ENCODE measurements around the gene MARCHF10.

MARCHF10 gene

DNA sequence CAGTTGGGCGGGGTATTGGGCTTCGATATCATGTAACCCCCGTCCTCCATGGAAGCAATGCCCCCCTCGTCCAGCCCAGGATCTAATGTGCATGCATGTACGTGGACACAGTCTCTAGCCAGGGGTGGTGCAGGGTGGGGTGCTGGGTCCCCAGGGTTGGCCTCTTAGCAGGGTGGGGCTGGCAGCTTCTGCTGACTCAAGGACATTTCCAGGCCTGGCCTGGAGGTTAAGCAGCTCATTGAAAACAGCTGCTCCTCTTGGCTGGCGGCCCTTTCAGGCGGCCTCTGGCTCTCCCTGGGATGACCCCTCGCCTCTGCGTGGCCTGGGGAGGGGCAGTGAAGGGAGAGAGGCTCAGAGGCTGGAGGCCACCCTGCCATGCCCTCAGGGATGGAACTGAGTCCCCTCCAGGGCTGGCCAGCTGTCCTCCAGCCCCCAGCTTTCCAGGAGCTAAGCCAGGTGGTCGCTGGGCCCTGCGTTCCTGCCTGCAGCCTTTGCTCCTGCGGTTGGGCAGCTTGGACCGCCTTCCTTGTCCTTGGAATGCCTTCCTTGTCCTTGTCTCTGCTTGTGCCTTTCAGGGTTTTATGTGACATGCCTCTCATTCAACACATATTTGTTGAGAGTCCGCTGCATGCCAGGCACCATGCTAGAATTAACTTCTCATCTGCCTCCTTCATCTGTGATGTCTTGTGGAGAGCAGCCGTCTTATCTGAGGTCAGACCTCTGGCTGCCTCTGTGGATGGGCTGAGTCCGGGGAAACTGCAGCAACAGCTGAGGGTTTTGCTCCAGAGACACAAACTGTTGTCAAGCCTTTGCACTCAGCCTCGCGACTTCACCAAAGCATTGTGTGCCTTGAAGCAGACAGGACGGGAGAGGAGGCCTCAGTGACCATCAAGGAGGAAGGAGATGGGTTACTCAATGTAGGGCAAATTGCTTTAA is 154.0 kb downstream of the MARCHF10 start:
- DNase-seq = peak; percentile 84

DNA sequence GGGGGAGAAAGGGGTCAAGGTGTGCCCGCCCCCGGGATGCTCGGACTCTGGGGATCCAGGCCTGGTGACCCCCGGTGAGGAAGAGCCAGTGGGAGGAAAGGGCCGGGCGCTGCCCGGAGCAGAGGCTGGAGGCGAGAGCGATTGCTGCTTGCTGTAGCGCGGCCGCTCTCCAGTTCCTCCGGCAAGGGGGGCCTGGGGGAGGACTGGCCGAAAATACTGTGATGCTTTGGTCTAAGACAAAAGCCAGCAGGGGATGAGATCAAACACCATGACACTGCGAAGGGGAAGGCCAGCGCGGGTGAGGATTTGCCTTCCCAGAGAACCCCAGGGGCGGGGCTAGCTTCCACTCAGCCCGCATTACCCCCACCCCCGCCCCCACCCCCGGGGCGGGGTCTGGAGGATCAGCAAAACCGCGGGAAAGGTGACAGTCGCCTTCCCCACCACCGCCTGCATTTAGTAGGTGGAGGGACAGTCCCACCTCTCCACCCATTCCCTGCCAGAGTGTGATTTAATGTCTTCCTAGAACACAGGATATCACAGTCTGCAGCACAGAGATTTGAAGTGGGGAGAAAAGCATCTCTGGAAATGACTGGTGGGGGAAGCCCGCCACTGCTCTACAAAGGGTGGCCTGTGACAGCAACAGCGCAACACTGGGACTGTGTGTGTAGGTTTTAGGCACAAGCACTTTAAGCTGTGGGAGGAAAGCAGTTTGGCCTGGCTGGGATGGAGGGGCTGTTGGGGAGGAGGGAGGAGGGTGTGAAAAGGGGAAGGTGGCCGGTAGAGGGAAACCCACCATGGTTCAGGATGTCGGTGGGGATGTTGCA is 154.9 kb downstream of the MARCHF10 start:
- DNase-seq = peak; percentile 84

DNA sequence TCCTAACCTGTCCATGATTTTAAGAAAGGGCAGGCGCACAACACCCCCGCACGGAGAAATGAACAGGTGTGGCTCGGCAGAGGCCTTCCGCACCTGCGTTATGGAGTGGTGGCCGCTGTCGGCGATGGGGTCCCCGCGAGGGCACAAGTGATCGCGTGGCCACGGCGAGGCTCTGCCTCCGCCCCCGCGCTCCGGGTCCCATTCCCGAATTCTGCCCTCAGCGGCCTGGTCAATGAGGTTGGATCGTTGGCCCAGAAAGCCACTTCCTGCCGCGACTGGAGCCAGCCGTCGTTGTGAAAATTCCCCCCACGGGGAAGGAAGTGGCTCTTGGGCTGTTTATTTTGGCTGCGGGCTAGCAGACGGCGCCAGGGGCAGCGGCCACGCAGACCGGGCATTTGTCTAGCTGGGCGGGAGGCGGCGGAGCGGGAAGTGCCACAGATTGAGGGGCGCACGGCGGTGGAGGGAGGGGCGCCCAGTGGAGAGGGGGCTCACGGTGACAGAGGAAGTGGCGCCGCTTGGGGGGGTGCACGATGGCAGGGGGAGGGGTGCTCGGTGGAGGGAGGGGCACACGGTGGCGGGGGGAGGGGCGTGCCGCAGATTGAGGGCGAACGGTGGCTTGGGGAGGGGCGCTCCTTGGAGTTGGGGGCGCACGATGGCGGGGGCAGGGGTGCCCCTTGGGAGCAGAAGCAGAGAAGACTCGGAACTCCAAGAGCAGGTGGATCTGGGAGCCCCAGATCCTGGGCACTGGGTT is 155.7 kb downstream of the MARCHF10 start:
- peak; percentile 81 for DNase-seq
